ENCODE data around the gene SUN1.
A peak's percentile ranks its signal among the peaks of the same experiment; 100 is the strongest.

Gene SUN1

GRCh38 chr7:894164-894867 lies 62.0 kb downstream of the SUN1 start:
- DNase-seq = no peak

- no peak for DNase-seq
Observed at GRCh38 chr7:894927-895450, 62.7 kb downstream of the SUN1 start.

- no peak for DNase-seq
Observed at GRCh38 chr7:895451-896052, 63.3 kb downstream of the SUN1 start.

GRCh38 chr7:896346-897075 lies 64.2 kb downstream of the SUN1 start:
- no peak for DNase-seq

GRCh38 chr7:897086-897485 lies 64.8 kb downstream of the SUN1 start:
- no peak for DNase-seq

DNA sequence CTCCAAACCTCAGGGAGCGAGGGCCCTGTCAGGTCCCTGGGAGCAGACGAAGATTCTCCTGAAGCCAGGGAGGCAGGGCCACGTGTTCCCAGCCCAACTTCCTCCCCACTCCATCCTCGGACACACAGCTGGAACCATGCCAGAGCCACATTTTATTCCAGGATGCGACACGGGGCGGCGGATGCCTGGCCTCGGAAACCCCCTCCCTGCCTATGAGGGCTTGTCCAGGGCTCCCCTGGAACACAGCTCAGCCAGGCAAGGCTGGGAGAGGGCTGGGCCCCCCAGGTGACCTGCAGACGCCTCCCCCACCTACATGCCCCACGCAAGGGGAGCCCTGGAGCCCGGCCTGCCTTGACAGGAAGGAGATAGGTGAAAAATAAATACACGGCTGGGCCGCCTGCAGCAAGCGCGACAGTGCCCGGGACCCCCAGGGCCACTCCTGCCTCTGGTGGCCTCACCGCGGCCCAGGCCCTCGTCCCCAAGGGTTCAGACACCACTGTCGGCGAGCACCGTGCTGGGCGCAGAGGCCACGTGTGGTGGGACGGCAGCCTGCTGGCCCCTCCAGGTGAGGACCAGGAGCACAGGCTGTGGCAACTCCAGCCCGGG lies 65.6 kb downstream of the SUN1 start:
- DNase-seq = no peak

GRCh38 chr7:898460-898854 lies 66.2 kb downstream of the SUN1 start:
- no peak for DNase-seq

GRCh38 chr7:898855-899681 lies 66.8 kb downstream of the SUN1 start:
- no peak for DNase-seq

DNA sequence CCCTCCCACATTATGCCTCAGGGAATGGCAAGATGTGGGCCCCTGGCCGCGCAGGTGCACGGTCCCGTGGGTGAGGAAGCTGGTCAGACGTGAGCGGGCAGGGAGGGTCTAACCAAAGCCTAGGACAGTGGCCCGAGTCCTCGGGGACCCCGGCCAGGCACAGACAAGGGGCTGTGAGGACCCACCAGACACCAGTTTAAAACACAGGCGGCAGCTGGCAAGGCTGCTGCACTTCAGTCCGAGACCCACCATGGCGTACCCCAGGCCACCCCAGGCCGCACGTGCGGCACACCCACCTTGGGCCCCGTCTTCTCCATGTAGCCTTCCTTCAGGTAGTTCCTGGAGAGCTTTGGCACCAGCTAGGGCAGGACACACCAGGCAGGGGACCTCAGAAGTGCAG lies 67.5 kb downstream of the SUN1 start:
- DNase-seq = no peak

- DNase-seq = no peak
Observed at GRCh38 chr7:900331-901040, 68.2 kb downstream of the SUN1 start.

DNA sequence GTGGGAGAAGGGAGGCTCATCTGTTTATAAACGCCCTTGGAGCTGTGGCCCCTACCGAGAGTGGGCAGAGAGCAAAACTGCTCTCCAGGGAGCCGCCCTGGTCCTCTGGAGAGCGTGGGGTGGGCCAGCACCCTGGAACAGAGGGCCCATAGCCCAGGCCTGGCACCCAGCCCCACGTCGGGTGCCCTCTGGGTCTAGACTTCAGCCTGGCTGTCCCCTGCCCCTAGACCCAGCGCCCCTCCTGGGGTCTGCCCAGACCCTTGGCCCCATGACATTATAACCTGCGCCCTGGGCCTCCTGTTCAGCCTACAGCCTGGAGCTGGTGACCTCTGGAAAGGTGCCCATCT lies 68.7 kb downstream of the SUN1 start:
- no peak for DNase-seq

DNA sequence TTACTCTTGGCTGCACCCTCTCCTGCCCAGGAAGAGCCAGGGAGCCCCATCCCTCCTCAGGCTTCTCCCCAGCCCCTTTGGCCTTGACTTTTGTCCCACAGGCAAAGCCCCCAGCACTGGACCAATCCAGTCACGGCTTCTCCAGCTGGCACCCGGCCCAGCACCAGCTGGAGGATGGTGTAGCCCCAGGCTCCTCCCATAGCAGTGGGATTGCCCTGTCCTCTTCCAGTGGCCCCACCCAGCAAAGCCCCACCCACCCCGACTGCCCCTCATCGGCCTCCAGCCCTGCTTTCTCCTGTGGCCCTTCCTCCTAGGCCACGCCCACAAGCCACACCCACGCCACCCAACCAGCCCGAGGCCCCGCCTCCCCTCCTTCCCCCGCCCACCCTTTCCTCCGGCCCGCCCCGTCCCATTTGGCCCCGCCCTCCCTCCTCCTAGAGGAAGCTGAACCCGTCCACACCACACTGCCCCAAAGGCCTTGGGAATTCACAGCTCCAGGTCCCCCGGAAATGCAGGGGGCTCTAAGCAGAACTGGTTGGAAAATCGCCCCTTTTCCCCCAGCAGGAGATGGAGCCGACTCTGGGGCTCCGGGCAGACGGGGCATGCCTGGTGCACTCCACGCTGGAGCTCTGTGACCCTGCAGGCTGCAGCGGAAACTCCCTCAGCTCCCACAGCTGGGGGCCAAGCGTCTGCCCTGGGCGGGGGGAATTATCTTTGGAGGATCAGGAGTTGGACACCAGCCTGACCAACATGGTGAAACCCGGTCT lies 69.3 kb downstream of the SUN1 start:
- DNase-seq = peak; percentile 60 to 80

DNA sequence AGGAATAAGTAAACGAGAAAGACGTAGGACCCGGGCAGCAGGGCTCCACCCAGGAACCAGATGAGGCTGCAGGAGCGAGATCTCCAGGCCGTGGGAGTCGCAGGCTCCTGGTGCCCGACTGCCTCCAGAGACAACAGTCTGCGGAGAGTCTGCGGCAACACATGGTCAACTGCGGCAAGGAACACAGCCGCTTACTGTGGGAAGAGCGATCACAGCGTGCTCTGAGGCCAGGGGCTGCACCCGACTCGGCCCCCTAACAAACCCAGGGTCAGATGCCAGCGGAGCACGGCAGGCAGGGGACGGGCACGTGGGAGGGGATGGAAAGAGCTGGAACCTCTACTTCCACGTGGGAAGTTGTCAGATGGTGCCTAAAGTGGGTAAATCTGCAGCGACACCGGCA lies 70.7 kb downstream of the SUN1 start:
- DNase-seq = no peak

DNA sequence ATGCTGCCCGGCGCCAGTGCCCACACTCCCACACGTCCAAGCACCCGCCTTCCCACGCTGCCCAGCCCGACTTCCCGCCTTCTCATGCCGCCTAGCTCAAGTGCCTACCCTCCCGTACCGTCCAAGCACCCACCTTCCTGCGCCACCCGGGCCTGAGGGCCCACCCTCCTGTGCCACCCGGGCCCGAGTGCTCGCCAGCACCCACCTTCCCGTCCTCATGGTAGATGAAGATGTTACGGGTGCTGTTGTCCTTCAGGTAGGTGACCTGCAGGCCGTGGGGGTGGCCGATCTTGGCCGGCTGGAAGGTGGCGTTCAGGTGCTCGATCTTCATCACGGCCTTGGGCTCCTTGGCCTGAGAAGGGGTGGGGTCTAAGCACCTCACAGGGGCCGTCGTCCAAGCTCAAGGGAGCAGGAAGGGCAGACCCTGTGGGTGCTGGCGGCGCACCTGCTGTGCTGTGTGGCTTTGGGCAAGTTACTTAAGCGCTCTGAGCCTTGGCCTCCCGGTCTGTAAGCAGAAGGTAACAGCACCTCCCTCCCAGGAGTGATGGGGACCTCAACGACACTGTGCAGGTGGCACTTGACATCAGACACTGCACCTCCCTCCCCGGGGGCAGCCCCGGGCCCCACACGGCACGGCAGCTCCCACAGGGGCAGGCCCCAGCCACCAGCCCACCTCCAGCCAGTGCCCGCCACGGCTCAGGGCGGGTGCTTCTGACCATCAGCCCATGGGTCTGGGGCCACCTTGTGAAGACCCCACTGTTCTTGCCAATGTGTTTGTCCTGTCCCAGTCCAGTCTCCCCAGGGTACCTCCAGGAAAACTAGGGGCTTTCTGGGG lies 71.9 kb downstream of the SUN1 start:
- no peak for DNase-seq

- DNase-seq = no peak
Observed at GRCh38 chr7:904847-905246, 72.6 kb downstream of the SUN1 start.

- DNase-seq = no peak
Observed at GRCh38 chr7:906776-907157, 74.5 kb downstream of the SUN1 start.

DNA sequence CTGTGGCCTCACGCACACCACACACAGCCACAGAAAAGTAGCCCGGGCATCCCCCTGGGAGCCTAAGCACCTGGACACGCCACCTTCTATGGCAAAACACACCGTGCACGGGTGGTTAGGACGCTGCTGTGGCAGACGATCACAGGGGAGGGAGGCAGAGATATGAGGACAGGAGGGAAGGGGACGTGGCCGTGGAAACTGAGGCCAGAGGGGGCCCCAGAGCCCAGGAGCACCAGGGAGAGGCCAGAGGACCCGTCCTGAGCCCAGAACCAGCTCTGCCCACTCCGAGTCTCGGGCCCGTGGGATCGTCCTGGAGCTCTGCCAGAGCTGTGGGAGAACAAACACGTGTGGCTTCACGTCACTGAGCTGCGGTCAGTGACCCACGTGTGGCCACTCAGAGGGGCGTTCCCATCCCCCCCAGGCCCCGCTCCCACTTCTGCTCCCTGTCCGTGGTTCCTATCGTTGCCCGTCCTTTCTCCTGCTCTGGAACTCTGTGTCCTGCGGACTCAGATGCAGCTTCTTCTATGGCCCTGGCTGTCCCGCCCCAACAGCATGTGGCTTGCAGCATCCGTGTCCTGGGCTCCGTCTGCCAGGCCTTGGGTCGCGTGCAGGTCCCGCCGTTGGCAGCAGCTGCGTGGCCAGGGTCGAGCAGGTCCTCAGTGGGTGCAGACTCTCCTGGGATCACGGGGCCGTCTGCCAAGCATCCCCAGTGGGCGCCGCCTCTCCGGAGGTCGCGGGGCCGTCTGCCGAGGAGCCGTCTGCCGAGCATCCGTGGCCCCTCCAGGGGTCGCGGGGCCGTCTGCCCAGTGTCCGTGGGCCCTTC lies 75.1 kb downstream of the SUN1 start:
- DNase-seq = no peak

GRCh38 chr7:908159-908581 lies 75.9 kb downstream of the SUN1 start:
- DNase-seq = no peak

GRCh38 chr7:908591-909357 lies 76.5 kb downstream of the SUN1 start:
- DNase-seq = peak in 1 of 2 experiments; percentile 13

Data from NCI-H524 (cell line).